Coronary artery (tissue), 2 donors: ENCODE data around the gene CDC6.
"Not testable (repeated sequence)": the region's sequence is repeated elsewhere in the genome, so short reads cannot be mapped to it uniquely, and the experiment has no call there.

ENCODE experiments used
- DNase-seq: peaks from one replicate; pipeline ENCODE4 v3.0.0-alpha.2; 2017; ENCODE audit warnings: low spot score
- H3K27ac ChIP-seq, 2 donors: fragments of 200-600 bp; sonication (generic); one replicate each; pipeline ENCODE4 v1.5.1; 2016 to 2019
- H3K4me3 ChIP-seq: fragments of 200-600 bp; sonication (generic); 2 replicates; pipeline ENCODE4 v1.5.1; 2016; ENCODE audit warnings: mild to moderate bottlenecking, moderate library complexity
- CTCF ChIP-seq: fragments of 200-600 bp; sonication (generic); IDR thresholded peaks from one replicate; pipeline ENCODE4 v1.5.1; 2019; ENCODE audit warnings: antibody characterized with exemption

Gene CDC6

DNA sequence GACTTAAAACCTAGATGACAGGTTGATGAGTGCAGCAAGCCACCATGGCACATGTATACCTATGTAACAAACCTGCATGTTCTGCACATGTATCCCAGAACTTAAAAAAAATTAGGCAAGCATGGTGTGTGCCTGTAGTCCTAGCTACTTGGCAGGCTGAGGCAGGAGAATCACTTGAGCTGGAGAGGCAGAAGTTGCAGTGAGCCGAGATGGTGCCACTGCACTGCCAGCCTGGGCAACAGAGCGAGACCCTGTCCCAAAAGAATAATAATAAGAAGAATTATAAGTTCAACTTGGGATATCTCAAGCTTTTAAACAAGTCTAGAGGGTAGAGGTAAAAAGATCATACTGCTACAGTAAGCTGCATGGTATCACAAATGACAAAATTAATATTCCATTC is 9.8 kb downstream of the CDC6 start:
- DNase-seq = peak; percentile 55
- Histone ChIP-seq H3K4me3 (no peak overlapping the region), H3K27ac (no peak overlapping the region)
- no peak for TF ChIP-seq CTCF

GRCh38 chr17:40298726-40299125 is 11.0 kb downstream of the CDC6 start:
- no peak overlapping the region for H3K27ac ChIP-seq
- TF ChIP-seq CTCF = no peak
- no peak overlapping the region for H3K4me3 ChIP-seq
- no peak for DNase-seq

DNA sequence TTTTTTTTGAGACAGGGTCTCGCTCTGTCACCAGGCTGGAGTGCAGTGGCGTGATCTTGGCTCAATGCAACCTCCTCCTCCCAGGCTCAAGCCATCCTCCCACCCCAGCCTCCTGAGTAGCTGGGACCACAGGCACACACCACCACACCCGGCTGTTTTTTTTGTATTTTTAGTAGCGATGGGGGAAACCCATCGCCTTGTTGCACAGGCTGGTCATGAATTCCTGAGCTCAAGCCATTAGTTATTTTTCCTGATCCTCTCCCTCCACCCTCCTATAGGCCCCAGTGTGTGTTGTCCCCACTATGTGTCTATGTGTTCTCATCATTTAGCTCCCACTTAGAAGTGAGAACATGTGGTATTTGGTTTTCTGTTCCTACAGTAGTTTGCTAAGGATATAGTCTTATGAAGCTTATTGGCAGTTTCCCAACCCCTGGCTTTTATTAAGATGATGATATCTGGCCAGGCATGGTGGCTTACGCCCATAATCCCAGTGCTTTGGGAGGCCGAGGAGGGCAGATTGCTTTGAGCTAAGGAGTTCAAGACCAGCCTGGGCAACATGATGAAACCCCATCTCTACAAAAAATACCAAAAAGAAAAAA is 11.6 kb downstream of the CDC6 start:
- H3K27ac ChIP-seq = peak overlapping the region in 1 of 2 donors; percentile 1
- not testable (repeated sequence) for H3K4me3 ChIP-seq
- peak; percentile 54 for DNase-seq

DNA sequence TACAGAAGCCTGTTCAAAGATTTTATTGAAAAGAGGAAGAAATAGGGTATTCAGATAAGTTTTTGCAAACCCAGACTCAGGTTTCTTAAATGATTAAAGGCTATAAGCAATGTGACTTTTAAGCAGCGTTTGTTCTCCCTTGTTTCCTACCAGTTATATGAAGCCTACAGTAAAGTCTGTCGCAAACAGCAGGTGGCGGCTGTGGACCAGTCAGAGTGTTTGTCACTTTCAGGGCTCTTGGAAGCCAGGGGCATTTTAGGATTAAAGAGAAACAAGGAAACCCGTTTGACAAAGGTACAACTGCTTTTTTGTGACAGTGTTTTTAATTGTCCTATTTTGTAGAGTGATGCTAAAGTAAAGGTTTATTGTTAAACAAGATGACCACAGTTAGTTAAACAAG is 13.6 kb downstream of the CDC6 start:
- Histone ChIP-seq H3K27ac (no peak overlapping the region), H3K4me3 (no peak overlapping the region)
- peak; percentile 22 for DNase-seq
- no peak for TF ChIP-seq CTCF

- Histone ChIP-seq H3K4me3 (no peak overlapping the region), H3K27ac (no peak overlapping the region)
- TF ChIP-seq CTCF = peak; percentile 61
- peak; percentile 62 for DNase-seq
Observed at GRCh38 chr17:40303009-40303657, 15.5 kb downstream of the CDC6 start.

GRCh38 chr17:40303708-40304551 is 16.3 kb downstream of the CDC6 start:
- Histone ChIP-seq H3K4me3 (no peak overlapping the region), H3K27ac (peak overlapping the region in 1 of 2 donors; percentile 14)
- peak; percentile 76 for DNase-seq
- no peak for TF ChIP-seq CTCF

GRCh38 chr17:40304552-40304863 is 16.8 kb downstream of the CDC6 start:
- not testable (repeated sequence) for H3K4me3 ChIP-seq
- DNase-seq = peak; percentile 68
- H3K27ac ChIP-seq = peak overlapping the region in 1 of 2 donors; percentile 4

GRCh38 chr17:40304866-40305265 is 17.2 kb downstream of the CDC6 start:
- DNase-seq = peak; percentile 58
- not testable (repeated sequence) for H3K4me3 ChIP-seq
- peak overlapping the region in 1 of 2 donors; percentile 4 for H3K27ac ChIP-seq
